NCI-H1694 treated with DMSO at 0.1 percent for 48 hours (cell line): Measurements from ENCODE around the gene ACTG1.
"Not testable (repeated sequence)": the region's sequence is repeated elsewhere in the genome, so short reads cannot be mapped to it uniquely, and the experiment has no call there.

Experiments used
- DNase-seq: peaks from one replicate; lab custom pipeline; 2025; lab: John Stamatoyannopoulos, UW

The ACTG1 gene

GRCh38 chr17:81532490-81533287 is 20.1 kb upstream of the ACTG1 start:
- DNase-seq, result no peak

DNA sequence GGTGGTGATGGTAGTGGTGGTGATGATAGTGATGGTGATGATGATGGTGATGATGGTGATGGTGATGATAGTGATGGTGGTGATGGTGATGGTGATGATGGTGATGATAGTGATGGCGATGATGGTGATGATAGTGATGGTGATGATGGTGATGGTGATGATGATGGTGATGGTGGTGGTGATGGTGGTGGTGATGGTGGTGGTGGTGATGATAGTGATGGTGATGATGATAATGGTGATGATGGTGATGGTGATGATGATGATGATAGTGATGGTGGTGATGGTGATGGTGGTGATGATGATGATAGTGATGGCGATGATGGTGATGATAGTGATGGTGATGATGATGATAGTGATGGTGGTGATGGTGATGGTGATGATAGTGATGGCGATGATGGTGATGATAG is 19.4 kb upstream of the ACTG1 start:
- DNase-seq, result not testable (repeated sequence)

GRCh38 chr17:81531013-81531412 is 18.4 kb upstream of the ACTG1 start:
- DNase-seq, result not testable (repeated sequence)

DNA sequence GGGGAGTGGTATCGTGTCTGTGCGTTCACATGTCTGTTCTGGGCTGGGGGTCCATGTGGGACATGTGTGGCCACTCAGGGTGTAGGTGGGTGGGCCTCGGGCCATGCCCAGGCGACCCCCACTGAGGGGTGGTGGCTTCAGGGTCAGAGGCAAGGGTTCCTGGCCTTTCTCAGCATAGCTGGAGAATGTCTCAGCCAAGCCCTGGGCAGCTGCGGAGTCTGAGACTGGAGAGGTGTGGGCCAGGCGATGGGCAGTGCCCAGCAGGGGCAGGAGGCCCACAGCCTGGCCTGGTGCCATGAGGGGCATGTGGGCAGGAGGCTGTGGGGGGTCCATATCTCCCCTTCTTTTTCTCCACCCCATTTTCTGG is 16.8 kb upstream of the ACTG1 start:
- DNase-seq, result no peak

DNA sequence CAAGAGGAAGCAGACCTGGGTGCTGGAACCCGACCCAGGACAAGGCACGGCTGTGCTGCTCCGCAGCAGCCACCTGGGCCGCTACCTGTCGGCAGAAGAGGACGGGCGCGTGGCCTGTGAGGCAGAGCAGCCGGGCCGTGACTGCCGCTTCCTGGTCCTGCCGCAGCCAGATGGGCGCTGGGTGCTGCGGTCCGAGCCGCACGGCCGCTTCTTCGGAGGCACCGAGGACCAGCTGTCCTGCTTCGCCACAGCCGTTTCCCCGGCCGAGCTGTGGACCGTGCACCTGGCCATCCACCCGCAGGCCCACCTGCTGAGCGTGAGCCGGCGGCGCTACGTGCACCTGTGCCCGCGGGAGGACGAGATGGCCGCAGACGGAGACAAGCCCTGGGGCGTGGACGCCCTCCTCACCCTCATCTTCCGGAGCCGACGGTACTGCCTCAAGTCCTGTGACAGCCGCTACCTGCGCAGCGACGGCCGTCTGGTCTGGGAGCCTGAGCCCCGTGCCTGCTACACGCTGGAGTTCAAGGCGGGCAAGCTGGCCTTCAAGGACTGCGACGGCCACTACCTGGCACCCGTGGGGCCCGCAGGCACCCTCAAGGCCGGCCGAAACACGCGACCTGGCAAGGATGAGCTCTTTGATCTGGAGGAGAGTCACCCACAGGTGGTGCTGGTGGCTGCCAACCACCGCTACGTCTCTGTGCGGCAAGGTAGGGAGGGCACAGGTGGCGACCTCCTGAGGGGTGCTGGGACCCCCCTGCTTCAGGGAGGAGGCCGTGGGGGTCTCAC is 16.2 kb upstream of the ACTG1 start:
- DNase-seq, result no peak

DNA sequence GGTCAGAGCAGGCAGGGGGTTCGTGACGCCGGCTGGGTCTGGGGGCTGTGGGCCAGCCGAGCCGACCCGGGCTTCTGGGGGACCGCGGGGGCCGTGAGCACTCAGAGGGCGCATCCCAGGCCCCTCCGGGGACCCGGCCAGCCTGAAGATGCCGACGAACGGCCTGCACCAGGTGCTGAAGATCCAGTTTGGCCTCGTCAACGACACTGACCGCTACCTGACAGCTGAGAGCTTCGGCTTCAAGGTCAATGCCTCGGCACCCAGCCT is 15.7 kb upstream of the ACTG1 start:
- DNase-seq, result no peak

DNA sequence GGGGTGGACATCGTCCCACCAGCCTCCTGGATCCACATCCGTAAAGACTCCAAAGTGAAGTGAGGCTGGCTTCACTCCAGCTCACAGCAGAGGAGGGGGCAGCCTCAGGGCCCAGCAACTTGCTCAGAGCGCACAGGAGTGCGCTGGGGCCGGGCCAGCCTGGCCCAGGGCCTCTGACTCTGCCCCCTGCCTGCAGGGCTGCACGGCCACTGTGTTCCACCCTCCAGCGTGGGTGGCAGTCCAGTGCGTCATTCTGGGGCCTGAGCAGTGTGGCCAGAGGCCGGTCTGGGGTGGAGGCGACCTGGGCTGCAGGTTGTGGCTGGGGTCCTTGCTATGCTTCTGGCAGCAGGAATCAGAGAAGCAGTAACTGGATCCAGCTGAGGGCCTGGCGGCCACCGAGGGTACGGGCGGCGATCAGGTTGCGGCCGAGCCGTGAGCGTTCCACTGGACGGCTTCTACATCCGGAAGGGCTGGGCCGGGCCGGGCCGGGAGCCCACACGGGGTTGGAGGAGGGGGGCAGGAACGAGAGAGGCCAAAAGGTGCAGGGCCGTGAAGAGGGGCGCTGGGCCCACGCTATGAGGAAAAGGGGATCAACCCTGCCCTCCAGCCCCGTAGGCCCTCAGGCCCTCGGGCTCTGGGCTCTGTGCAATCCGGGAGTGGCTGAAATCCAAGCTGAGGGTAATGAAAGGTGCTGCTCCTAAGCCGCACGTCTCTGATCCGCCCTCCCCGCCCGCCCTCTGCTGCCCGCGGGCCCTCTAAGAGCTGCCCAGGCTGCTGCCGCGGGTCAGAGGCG is 15.2 kb upstream of the ACTG1 start, which contains the start of gene FSCN2:
FSCN2 (plus strand) TSS at position 787 of the 793 bp plus-strand sequence. CDS start 155 bp downstream, outside the sequence.
- DNase-seq, result no peak

GRCh38 chr17:81526662-81527571 is 14.3 kb upstream of the ACTG1 start:
- DNase-seq, result no peak

DNA sequence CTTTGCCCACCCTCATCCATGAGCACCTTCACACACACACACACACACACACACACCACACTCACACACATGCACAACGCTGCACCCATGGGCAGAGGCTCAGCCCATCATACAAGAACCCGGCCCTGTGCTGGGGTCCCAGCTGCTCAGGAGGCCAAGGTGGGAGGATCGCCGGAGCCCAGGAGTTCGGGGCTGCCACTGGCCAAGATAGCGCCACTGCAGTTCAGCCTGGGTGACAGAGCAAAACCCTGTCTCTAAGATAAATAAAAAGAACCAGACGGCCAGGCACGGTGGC is 12.2 kb upstream of the ACTG1 start:
- DNase-seq, result no peak

DNA sequence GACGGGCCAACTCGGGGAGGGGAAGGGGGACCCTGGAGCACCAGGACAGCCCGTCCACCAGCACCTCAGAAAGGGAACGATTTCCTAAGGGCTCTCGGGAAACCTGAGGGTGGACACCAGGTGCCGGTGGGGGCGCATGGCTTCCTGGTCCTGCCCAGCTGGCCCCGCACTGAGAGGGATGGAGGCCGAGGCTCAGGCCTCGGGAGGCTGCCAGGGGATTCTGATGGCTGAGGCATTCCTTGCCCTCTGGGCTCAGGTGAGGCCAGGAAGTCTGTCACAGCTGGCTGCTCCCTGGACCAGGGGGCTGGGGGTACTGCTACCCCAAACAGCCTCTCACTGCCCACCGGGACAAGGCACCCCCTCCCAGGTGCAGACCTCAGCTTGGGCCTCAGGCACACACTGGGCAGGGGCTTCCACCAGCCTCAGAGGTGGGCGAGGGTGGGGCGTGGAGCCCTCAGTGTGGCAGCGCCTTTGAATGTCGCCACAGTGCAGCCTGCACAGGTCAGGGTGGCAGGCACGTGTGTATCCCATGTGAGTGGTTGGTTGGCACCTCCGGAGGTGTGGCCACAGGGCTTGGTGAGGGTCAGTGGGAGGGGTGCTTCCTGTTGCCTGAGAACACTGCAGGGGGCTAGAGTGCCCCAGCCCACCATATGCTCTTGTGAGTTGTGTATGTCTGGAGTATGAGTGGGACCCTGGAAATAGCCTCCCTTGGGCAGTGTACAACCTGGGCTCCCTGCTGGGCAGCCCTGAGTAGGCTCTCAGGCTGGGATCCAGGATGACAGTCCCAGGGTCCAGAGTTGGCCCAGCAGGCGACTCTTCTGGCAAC is 11.7 kb upstream of the ACTG1 start:
- no peak for DNase-seq

DNA sequence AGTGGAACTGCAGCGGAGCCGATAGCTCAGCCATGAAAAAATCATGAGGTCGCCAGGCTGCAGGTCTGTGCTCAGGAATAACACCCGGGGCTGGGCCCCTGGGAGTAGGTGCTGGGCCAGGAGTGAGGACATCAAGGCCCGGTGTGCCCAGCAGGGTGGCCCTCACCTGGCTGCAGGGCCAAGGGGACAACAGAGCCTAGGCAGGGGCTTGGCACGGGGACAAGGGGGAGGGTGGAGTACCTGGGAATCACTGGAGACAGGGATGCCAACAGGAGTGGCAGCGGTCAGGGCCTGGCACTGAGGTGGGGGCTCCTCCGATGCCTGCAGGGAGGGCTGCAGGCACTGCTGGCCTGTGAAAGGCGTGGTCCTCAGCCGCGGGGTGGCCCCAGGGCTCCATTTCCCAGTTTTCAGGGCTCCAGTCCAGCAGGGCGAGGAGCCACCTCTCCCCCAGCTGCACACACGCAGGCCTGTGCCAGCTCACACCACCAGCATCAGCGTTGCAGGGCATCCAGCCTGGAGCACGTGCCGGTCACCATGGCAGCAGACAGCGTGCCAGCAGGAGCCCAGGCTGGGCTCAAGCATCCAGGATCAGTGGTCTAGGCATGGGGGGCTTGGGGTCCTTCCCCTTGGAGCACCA is 10.9 kb upstream of the ACTG1 start:
- peak; percentile 26 for DNase-seq

- DNase-seq, result peak; percentile 55
These were observed 10.1 kb upstream of the ACTG1 start for GRCh38 chr17:81522491-81523401.

DNA sequence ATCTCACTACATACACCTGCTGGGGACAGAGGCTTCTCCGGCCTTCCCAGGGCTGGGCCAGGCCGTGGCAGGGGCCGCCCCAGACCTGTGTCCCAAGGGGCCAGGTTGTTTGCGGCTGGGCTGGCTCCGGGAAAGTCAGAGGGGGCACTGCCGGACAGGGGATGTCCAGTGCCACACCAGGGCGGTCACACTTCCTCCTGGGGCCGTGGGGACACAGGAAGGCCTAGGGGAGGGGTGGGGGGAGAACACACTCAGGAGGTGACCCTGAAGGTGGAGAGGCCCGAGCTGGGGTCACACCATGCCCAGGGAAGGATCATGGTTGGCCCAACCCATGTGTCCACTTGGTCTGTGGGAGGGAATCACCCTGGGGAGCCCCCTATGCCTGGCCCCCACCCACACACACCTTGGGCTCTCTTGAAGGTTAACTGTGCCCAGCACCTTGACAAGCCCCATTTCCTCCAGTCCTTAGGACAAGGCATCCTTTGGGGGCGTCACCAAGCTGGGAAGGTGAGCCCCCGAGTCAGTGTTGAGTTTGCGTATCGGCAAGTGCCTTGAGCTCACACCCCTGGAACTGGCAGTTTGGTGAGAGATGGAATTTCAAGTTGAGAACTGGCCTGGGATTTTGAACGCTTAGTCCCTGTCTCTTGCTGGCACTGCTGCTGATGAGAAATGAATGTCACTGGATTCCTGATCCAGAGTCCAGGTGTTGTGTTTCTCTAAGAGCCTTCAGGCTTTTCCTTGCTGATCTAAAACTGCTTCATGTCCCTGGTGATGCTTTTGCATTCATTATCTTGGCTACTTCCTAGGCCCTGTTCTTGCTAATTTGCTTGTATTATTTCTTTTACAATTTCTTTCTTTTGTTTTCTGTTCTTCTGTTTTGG is 7.7 kb upstream of the ACTG1 start:
- DNase-seq, result no peak

DNA sequence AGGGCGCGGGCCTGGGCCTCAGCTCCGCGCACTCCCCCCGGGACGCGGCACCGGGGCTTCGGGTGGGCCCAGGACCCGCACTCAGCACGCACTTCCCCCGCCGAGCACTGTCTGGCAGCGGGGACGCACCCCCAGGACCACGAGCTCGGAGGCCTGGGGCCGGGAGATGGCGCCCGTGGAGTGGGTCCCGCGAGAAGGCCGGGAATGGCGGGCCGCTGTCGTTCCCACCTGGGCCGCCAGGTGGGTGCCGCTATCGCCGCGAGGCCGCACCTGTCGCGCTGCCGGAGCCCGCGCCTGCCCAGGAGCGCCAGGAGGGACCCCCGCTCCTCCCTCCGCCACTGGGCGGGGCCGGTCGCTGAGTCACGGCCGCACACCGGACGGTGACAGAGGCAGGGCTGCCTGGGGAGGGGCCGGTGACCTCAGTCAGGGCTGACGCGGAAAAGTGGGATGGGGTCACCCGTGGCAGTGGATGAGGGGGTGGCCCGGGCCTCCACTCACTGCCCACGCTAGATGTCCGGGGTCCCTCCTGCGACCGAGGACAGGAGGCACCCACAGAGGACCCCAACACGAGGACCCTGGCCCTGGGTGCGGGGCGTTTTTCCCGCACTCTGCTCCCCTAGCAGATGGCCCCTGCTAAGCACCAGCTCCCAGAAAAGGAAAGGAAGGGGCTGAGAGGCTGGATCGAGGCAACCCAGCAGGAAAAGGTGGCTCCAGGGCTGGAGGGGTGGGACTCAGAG is 6.9 kb upstream of the ACTG1 start:
- DNase-seq, result no peak

- no peak for DNase-seq
These were observed 6.2 kb upstream of the ACTG1 start for GRCh38 chr17:81518785-81519283.

DNA sequence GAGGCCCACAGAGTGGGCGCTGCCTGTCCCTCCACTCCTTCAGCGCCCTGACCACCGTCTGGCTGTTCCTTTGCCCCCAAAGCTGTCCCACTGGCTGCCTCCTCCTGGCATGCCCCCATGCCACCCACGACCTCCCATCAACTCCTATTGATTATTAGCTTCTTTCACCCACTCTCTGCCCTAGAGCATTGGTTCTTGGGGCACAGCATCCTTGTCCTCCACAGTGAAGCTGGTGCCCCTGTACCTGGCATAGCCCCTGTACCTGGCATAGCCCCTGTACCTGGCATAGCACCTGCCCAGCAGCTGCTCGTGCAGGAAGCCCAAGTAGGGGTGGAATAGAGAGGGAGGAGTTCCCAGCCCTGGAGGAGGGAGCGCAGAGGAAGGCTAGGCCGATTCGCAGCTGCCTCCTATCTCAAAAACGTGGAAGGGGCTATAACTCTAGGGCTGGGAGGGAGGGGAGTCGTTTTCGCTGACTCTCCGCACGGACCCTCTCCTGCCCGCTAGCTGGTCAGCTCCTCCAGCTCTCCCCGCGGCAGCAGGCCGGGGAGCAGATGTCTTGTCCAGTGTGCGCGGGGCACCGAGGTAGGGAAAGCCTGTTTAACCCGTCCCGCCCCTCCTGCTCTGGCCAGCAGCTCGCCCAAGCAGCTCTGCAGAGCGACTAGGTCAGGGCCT is 5.7 kb upstream of the ACTG1 start:
- no peak for DNase-seq
